Measurements from ENCODE around the gene MYT1.
A peak's percentile ranks its signal among the peaks of the same experiment; 100 is the strongest.

The MYT1 gene

DNA sequence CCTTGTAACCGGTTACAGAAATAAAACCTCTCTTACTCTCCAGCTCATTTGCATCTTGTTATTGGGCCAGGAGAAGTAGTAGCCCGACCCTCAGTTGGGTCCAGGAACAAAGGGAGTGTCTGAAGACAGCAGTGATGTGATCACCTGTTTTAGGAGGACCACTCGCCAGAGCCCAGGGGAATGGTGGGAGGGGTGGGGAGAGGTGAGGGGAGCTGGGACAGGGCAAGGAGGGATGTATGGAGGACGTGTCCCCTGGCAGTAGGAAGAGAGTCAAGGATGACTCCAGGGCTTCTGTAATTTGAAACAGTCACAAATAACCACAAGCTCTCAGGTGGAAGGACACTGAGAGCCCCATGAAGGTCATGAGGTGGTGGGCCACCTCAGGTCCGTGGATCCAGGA, 89.9 kb downstream of the MYT1 start:
- no peak for DNase-seq

DNA sequence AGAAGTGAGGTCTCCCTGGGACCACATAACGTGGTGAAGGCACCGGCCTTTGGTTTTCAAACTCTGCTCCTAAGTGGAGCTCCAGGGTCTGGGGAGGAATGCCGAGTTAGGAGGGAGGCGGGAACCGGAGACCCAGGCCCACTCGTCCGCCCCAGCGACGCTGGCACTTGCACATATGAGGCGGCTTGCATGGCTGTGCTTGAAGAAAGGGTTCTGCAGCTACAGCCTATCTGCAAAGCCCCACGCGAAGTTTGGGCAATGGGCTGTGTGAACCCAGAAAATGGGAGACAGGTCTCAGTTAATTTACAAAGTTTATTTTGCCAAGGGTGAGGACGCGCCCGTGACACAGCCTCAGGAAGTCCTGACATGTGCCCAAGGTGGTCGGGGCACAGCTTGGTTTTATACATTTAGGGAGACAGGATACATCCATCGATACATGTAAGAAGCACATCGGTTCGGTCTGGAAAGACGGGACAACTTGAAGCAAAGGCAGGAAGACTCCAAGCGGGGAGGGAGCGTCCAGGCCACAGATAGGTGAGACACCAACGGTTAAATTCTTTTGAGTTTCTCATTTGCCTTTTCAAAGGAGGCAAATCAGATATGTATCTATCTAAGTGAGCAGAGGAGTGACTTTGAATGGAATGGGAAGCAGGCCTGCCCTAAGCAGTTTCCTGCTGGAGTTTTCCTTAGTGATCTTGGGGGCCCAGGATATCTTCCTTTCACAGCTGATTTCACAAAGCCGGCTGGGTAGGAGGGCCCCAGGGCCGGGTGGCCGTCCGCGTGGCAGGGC, 90.5 kb downstream of the MYT1 start:
- DNase-seq = no peak

DNA sequence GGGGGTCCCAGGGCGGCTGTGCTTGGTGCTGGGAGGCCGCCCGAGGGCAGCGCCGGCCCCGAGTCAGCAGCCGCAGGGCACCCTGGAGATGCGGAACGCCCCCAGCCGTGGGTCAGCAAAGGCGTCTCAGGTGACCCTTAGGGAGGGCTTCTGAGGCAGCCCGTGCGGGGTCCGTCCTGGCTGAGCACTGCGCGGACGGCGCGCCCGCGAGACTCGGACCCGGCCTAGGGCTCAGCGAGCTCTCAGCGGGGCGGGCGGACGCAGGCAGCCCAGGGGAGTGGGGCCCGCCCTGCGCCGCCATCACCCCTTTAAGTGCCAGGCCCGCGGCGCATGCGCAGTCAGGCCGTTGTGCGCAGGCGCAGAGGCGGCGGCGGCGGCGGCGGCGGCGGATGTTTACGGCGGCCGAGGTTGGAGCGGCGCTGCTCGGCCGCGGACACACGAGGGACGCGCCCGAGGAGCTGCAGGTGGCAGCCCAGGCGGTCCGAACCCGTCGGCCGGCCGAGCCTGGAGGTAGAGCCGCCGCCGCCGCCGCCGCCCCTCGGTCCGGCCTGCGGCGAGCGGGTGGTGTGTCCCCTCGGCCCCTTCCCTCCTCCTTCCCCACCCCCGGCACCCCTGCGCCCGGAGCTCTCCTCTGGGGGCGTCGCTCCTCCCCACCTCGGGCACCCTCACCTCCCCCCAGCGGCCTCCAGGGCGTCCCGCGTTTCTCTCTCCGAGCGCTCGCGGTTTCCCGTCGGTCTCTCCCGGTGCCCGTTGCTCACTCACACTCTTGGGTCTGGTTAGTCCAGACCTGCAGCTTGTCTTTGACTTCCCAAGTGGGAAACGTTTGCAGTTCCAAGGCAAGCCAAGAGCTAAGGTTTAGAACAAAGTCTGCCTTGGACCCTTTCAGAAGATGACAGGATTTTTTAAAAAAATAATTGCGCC, 91.4 kb downstream of the MYT1 start, which contains the start of gene PCMTD2:
TSS of gene PCMTD2 (plus strand) at position 388 of the 921 bp plus-strand sequence. CDS start 4,218 bp downstream, outside the sequence.
- peak; percentile 91 for DNase-seq

DNA sequence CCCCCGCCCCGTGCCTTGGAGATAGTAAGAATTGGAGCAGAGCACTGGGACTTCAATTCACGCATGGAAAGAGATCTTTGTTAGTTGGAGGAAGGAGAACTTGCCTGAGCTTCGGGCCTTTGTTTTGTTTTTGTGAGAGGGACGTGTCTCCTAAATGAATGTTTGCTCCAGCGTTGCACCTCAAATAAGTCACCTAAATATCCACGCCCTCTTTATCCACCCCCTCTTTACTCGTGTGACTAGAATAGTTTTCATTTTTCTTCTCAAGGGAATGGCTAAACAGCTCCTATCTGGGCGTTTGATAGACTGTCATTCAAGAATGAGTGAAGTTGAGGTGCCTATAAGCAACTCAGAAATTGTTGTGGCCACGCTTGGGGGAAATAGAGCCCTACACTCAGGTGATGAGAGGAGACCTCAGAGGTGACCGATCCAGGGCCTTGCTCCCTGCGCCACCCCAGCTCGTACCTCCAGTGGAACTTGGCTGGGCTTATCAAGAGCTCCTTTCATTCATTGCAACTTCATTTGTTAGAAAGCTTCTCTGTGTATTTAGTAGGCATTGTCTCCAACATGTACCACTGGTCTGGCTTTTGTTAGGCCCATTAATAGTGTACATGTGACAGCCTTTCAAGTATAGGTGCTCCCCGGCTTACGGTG, 92.2 kb downstream of the MYT1 start:
- no peak for DNase-seq

DNA sequence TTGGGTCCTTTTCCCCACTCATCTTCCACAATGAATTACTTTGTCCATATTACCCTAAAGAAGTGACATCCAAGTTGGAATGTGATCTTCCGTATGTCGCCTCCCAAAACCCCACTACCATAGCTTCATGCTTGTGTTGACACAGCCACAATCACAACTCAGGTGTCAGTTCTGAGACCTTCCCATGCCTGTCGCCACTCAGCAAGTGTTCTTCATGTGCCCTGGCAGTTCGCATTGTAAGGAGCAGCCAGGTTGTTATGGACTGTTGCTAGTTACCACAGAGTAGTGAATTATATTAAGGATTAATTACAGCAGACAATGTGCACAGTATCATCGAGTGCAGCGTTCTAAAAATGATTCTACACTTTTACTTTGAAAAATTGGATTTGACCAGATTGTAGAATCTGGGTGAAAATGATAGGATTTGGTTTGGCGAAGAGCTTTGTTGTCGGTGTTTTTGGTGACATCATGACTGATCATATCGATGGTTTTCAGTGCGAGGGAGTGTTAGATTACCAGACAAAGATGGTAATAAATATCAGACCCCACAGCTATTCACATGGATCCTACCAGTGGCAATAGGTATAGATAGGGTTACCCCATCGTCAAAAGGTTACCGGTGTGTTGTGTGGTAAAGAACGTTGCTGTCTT, 93.0 kb downstream of the MYT1 start:
- no peak for DNase-seq

DNA sequence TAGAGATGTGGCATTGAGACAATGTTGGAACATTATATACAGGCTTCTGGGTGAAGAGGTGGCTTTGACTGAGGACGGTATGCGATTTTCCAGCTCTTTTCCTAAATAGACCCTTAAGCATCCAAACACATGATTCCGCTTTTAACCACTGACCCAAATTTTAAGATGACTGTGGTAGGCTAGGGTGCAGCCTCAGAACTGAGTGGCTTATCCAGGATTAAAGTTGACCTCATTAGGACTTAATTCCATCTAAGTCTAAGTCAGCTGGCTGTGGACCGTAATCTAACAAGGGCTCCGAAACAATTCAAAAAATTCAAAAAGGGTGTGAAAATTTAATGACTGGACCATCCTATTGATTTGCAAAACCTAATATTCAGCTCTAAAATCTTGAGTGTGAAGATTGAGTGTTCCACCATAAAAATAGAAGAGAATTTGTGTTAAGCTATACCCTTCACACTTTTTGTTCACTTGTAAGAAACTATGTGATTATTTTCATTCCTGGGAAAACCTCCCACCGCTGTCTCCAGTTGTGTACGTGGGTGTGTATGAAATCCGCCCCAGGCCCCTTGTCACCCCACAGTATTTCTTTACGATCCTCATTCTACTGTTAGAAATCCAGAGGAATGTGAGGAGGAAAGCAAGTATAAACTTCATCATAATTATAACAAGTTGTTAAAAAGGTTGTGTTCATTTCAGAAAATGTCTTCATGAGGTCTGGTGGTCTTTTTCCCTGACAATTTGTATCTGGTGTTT, 94.0 kb downstream of the MYT1 start:
- no peak for DNase-seq

DNA sequence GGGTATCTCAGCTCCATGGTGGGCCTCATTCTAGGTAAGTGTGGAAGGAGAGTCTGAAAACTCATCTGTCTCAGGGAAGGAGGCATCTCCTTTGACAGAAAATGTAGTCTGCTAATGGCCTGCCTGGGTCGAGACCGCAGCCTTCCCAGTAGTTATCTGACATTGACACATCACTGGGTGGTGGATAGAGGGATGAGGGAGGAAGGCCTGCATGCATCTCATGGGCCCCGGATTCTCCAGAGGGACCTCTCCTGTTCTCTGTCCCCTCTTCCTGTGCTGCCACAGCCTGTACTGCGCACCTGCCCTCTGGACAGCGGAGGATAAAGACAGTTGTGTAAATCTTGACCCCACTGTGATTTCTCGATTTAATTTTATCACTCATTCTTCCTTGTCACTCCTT, 96.0 kb downstream of the MYT1 start:
- DNase-seq = no peak

DNA sequence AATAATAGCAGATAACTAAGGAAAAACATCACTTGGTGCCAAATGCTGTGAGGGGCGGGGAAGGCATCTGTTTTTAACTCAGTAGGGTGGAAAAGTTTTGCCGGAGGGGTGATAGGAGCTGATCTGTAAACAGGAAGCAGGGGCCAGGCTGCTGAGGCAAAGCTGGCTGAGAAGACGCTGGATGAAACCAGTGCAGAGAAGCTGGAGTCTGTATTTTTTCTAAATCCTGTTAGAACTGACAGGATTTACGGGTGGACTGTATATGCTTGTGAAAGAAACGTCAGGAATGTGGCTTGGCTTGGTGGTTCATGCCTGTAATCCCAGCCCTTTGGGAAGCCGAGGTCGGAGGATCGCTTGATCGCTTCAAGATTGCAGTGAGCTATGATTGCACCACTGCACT, 96.9 kb downstream of the MYT1 start:
- no peak for DNase-seq

DNA sequence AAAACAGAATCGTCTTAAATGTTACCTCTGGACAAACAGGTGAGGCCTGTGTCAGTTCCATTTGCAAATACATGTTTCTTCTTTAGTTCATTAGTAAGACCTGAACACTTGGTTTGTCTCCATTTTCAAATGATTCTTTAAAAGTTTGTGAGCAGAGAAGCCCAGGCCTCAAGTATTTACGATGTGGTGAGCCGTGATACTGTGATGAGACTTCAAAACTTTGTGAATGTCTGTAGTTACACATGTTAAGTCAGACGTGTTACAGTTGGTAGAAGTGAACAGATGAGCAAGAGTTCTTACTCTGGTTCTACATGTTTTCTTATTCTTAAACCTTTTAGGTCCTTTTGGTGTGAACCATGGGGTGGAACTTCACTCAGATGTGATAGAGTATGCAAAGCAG, 99.8 kb downstream of the MYT1 start:
- DNase-seq = no peak

DNA sequence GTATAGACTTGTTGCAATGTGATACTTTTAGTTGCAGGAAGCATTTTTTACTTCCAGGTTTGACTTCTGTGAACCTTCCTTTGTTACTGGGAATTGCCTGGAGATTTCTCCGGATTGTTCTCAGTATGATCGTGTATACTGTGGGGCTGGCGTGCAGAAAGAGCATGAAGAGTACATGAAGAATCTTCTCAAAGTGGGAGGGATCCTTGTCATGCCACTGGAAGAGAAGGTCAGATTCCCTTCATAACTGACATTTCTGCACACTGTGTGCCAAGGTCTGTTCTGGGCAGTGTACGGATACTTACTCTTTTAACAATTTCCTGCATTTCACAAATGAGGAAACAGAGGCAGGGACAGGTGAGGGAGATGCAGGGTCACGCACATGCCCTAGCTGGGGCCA, 100.9 kb downstream of the MYT1 start:
- no peak for DNase-seq

DNA sequence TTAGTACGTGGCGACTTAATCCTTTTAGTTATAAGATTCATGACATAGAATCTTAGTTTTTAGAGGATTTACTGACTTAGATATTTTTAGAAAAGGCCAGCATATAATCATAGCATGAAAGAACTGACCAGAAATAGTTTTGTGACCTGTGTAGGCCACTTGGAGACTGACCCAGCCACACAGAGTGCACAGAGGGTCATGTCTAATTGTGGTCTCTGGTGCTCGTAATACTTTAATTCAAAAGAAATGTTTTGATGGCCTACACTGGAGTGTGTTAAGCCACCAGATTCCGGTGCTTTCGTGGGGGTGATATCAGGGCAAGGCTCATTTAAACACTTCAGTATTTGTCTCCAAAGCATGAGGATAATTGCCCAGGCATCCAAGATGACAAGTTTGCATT, 102.7 kb downstream of the MYT1 start:
- no peak for DNase-seq

DNA sequence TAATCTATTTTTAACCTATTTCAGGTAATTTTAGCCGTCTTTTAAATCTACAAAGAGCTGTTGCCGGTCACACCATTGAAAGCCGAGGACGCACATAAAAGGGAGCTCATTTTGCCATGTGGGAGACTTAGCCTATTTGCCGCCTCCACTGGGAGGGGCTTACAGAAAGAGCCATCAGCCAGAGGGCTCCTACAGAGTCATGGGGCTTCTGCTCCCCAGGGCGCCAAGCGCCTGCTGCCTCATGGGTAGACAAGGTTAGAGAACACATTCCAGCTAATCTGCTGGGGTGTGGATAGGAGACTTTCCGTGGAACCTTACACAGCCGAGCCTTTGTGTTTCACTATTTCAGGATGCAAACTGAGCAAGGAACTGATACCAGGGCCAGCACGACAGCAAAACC, 103.9 kb downstream of the MYT1 start:
- no peak for DNase-seq

DNA sequence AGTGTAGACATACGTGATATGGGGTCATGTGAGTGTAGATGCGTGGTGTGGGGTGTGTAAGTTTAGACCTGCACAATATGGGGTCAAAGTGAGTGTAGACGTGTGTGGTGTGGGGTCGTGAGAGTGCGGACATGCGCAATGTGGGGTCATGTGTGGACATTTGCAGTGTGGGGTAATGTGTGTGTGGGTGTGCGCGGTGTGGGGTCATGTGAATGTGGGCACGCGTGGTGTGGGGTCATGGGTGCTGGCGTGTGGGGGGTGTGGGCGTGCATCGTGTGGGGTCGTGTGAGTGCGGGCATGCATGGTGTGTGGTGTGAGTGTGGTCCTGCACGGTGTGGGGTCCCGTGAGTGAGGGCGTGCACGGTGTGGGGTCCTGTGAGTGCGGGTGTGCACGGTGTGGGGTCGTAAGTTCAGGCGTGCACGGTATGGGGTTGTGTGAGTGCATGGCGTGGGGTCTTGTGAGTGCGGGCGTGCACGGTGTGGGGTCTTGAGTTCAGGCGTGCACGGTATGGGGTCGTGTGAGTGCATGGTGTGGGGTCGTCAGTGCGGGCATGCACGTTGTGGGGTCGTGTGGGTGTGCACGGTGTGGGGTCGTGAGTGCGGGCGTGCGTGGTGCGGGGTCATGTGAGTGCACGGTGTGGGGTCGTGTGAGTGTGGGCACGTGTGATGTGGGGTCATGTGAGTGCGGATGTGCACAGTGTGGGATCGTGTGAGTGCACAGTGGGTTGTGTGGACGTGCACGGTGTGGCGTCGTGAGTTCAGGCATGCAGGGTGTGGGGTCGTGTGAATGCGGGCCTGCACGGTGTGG, 105.6 kb downstream of the MYT1 start:
- DNase-seq = no peak

DNA sequence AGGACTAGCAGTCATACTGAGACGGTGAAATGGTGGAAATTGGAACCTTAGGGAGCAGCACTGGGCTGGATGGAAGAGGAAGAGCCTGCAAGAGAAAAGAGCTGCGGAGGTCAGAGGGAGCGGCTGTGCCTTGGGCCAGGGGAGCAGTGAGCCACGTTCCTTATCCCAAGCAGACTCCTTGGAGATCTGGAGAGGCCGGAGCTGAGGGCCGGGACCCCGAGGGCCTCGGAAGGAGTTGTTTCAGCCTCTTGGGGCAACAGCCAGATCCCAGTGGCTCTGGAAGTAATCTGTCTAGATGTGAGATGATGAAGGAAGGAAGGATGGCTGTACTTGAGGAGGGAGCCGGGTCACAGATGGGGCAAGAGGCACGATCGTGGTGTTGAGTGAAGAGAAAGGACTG, 107.4 kb downstream of the MYT1 start:
- DNase-seq = no peak

DNA sequence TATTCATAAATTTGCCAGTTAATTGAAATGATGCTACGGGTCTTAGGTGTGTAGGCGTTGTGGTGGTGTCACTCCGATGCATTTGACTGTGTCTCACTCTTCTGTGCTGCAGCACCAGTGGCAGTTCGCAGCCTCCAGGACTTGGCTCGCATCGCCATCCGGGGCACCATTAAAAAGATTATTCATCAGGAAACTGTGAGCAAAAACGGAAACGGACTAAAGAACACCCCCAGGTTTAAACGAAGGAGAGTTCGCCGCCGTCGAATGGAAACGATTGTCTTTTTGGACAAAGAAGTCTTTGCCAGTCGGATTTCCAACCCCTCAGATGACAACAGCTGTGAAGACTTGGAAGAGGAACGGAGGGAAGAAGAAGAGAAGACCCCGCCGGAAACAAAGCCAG, 108.9 kb downstream of the MYT1 start:
- DNase-seq = no peak

DNA sequence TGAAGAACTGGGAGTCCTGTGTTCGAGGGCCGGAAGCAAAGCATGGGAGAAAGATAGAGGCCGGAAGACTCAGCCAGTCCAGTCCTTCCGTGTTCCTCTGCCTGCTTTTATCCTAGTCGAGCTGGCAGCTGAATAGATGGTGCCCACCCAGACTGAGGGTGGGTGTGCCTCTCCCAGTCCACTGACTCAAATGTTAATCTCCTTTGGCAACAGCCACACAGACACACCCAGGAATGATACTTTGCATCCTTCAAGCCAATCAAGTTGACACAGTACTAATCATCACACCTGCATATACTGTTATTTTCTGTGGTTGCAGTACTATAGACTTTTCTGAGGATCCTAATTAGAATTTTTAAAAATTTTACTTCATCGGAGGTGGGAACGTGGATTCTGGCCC, 112.6 kb downstream of the MYT1 start:
- DNase-seq = no peak

DNA sequence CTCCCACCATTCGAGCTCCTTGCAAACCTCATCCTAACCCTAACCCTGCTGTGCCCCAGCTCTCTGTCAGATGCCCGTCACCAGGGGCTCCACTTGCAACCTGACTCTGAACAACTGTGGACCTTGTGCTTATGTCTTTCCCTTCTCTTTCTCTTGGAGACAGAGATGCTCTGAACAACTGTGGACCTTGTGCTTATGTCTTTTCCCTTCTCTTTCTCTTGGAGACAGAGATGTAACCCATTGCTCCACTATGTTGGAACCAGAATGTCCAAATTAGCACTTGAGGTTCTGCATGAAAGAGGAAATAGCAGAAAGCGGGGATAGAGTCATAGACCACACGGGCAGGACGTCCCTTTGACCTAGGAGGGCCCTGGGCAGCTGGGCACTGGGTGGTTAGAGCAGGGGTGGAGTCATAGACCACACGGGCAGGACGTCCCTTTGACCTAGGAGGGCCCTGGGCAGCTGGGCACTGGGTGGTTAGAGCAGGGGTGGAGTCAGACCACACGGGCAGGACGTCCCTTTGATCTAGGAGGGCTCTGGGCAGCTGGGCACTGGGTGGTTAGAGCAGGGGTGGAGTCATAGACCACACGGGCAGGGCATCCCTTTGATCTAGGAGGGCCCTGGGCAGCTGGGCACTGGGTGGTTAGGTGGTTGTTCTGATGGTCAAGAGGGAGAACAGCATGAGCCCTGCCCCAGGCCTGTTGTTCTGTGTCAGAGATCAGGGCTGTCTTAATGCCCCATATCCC, 113.5 kb downstream of the MYT1 start:
- no peak for DNase-seq

DNA sequence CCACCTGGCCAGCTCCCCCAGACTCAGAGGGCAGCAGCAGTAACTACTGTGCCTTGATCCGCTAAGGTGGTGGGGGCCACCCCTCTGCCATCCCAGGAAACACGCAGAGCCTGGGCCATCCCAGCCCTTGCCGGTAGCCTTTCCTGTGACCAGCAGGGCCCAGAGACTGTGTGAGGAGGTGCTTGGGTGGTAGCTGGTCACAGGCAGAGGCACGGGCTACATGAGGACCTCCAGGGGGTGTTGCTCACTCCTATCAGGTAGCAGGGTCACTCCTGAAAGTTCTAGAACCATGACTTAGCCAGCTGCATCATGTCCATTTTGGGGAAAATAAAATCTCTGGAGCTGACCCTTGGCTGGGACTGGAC, 114.0 kb downstream of the MYT1 start:
- no peak for DNase-seq

DNA sequence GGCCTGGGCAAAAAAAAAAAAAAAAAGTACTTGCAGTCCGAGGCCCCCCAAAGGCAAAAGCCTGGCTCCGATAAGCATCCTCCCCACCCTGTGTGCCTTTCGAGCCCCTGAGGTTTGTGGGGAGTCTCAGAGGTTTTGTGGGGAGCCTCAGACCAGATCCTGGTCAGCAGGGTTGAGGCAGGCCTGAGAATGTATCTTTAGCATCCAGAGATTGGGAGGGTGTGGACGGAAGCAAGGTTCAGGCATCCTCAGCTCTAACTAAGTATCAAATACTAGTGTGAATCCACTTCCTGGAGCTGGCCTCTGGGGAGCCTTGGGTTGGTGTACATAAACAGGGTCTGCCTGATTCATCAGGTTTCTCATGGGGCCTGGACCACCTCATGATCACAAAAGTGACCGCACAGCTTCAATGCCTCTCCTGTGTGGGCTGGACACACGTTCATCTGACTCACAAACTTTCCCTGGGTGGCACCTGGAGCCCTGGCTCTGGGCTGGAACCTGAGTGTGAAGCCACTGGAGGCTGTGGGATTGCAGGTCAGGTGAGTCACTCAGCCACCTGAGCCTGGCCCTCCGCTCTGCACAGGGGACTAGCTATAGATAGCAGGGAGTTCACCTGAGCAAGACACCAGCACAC, 115.7 kb downstream of the MYT1 start:
- DNase-seq = no peak

DNA sequence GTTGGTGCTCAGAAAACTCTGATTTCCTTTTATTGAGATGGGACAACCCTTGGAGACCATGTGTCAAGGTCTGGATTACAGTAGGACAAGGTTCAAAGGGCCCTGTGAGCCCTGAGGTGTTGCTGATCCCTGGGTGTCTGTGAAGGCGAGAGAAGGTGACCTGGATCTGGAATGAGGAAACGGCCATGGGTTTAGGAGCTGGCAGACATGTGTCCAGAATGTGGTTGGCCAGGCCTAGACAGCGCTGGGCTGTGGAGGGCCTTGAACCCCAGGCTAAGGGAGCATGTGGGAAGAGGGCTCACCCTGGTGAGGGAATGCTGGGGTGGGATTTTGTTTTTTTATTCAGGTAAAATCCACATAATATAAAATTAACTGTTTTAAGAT, 116.2 kb downstream of the MYT1 start:
- no peak for DNase-seq

All from activated CD4-positive, alpha-beta T cell treated with anti-CD3 and anti-CD28 coated beads for 48 hours (primary cell).